ENCODE data around the gene DDX51.

DNA sequence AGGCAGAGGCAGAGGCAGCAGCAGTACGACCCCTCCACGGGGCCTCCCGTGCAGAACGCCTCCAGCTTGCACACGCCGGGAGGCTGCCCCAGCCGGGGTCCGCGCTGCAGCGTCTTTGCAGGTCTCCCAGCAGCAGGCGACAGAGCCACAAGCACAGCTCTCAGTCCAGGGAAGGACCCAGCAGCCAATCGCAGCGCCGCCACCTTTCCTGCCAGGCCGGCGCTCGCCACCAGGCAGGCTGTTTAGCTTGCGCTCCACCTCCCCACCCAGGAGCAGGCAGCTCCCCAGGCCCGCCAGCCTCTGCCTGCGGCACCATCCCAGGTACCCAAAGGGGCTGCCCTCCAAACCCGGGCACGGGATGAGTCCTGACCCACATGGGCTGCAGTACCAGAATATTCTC is 25.2 kb downstream of the DDX51 start:
- TF ChIP-seq, protein P1, sequence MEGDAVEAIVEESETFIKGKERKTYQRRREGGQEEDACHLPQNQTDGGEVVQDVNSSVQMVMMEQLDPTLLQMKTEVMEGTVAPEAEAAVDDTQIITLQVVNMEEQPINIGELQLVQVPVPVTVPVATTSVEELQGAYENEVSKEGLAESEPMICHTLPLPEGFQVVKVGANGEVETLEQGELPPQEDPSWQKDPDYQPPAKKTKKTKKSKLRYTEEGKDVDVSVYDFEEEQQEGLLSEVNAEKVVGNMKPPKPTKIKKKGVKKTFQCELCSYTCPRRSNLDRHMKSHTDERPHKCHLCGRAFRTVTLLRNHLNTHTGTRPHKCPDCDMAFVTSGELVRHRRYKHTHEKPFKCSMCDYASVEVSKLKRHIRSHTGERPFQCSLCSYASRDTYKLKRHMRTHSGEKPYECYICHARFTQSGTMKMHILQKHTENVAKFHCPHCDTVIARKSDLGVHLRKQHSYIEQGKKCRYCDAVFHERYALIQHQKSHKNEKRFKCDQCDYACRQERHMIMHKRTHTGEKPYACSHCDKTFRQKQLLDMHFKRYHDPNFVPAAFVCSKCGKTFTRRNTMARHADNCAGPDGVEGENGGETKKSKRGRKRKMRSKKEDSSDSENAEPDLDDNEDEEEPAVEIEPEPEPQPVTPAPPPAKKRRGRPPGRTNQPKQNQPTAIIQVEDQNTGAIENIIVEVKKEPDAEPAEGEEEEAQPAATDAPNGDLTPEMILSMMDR (conservative IDR thresholded peaks at IDR 0.05; ENCODE audit: low read length) = no peak
- no peak for TF ChIP-seq EZH2phosphoT487 (IDR thresholded peaks at IDR 0.05; ENCODE audit: borderline replicate concordance)
